Liver (tissue), 9 donors: ENCODE data around the gene CD6. TPM values are rescaled to one million over a fixed set of nuclear protein-coding genes. Genes with fewer than 3 reads are reported as not detected.

Experiments used
- DNase-seq: peaks from one replicate; pipeline ENCODE4 v3.0.0-alpha.2; 2017; ENCODE audit warnings: low spot score
- H3K27ac ChIP-seq, 2 donors: one replicate each; pipeline ENCODE4 v1.7.0; 2013; ENCODE audit warnings: inconsistent platforms in 2 of 2, low read length in 2 of 2, control low read depth in 1 of 2, low read depth in 1 of 2, mild to moderate bottlenecking in 1 of 2
- H3K27me3 ChIP-seq, 4 donors: one replicate each; pipeline versions ENCODE4 v1.6.1 to v1.7.0; 2013; ENCODE audit warnings: low read length in 3 of 4, inconsistent platforms in 1 of 4, mild to moderate bottlenecking in 1 of 4, moderate library complexity in 1 of 4; ENCODE audit not compliant: control insufficient read depth in 4 of 4, insufficient read depth in 4 of 4
- H3K36me3 ChIP-seq, 4 donors: one replicate each; pipeline versions ENCODE4 v1.6.1 to v1.7.0; 2013; ENCODE audit warnings: low read length in 3 of 4, mild to moderate bottlenecking in 3 of 4, low read depth in 1 of 4, moderate library complexity in 1 of 4; ENCODE audit not compliant: control insufficient read depth in 4 of 4, insufficient read depth in 3 of 4
- H3K4me1 ChIP-seq, 4 donors: one replicate each; pipeline versions ENCODE4 v1.6.1 to v1.7.0; 2013; ENCODE audit warnings: low read length in 3 of 4, mild to moderate bottlenecking in 3 of 4, moderate library complexity in 1 of 4; ENCODE audit not compliant: control insufficient read depth in 4 of 4, insufficient read depth in 4 of 4
- H3K4me3 ChIP-seq, 3 donors: one replicate each; pipeline versions ENCODE4 v1.6.1 to v1.7.0; 2013; ENCODE audit warnings: low read length in 3 of 3, control low read depth in 1 of 3, low read depth in 1 of 3, mild to moderate bottlenecking in 1 of 3
- H3K9ac ChIP-seq, 2 donors: one replicate each; pipeline ENCODE4 v1.7.0; 2013; ENCODE audit warnings: low read length in 2 of 2, mild to moderate bottlenecking in 2 of 2, moderate library complexity in 2 of 2, control low read depth in 1 of 2, low read depth in 1 of 2
- H3K9me3 ChIP-seq, 4 donors: one replicate each; pipeline versions ENCODE4 v1.6.1 to v1.7.0; 2013; ENCODE audit warnings: low read length in 3 of 4; ENCODE audit not compliant: control insufficient read depth in 4 of 4
- EGR1 ChIP-seq, 2 donors: IDR thresholded peaks; 2 replicates each; pipeline ENCODE4 v1.6.1; 2016 to 2018; ENCODE audit warnings: antibody characterized with exemption in 2 of 2, low read depth in 2 of 2
- FOXA1 ChIP-seq: IDR thresholded peaks from 2 replicates; pipeline ENCODE4 v1.6.1; 2016; ENCODE audit warnings: antibody characterized with exemption
- FOXA2 ChIP-seq: IDR thresholded peaks from 2 replicates; pipeline ENCODE4 v1.6.1; 2016; ENCODE audit warnings: antibody characterized with exemption
- GABPA ChIP-seq, 2 donors: IDR thresholded peaks in 1 of 2; conservative IDR thresholded peaks in 1 of 2; 2 replicates each; pipeline ENCODE4 v1.6.1; 2016; ENCODE audit warnings: antibody characterized with exemption in 2 of 2, mild to moderate bottlenecking in 1 of 2, moderate library complexity in 1 of 2
- HNF4A ChIP-seq, 2 donors: conservative IDR thresholded peaks; 2 replicates each; pipeline ENCODE4 v1.6.1; 2016; ENCODE audit warnings: antibody characterized with exemption in 2 of 2, mild to moderate bottlenecking in 2 of 2
- JUND ChIP-seq, 2 donors: IDR thresholded peaks; 2 replicates each; pipeline ENCODE4 v1.6.1; 2016; ENCODE audit warnings: antibody characterized with exemption in 2 of 2
- NR2F2 ChIP-seq: IDR thresholded peaks from 2 replicates; pipeline ENCODE4 v1.6.1; 2016; ENCODE audit warnings: antibody characterized with exemption
- RAD21 ChIP-seq, 2 donors: IDR thresholded peaks; 2 replicates each; pipeline ENCODE4 v1.6.1; 2016; ENCODE audit warnings: antibody characterized with exemption in 2 of 2, mild to moderate bottlenecking in 2 of 2
- SP1 ChIP-seq: IDR thresholded peaks from 2 replicates; pipeline ENCODE4 v1.6.1; 2018; ENCODE audit warnings: antibody characterized with exemption, mild to moderate bottlenecking
- YY1 ChIP-seq: IDR thresholded peaks from 2 replicates; pipeline ENCODE4 v1.6.1; 2016; ENCODE audit warnings: antibody characterized with exemption, mild to moderate bottlenecking
- WGBS: extraction: QIAGEN DNeasy Blood & Tissue Kit; methylation state at CpG from one replicate; pipeline ENCODE4 v1.1.7; 2013; 5-methylcytosine and 5-hydroxymethylcytosine counted together
- polyA plus RNA-seq, 2 donors: library from polyadenylated mRNA; stranded (reverse) in 1 of 2; unstranded in 1 of 2; fragments of 200-250 nt in 1 of 2; fragments of >200 nt in 1 of 2; fragmentation: Nextera tagmentation in 1 of 2; extraction: Ambion mirVana in 1 of 2; gene quantifications; one replicate each; pipeline versions ENCODE4 v1.2.1 to v1.2.3, GENCODE V29; 2013 to 2015
- total RNA-seq, 2 donors: library from RNA; depleted of rRNA; stranded (reverse); fragments of >200 nt; gene quantifications; one replicate each; pipeline ENCODE4 v1.2.3, GENCODE V29; 2014
- TF ChIP-seq, protein P1 (sequence below): IDR thresholded peaks from 2 replicates; pipeline ENCODE4 v1.6.1; 2016; ENCODE audit warnings: antibody characterized with exemption
- TF ChIP-seq, protein P2 (sequence below): IDR thresholded peaks from 2 replicates; pipeline ENCODE4 v1.6.1; 2016; ENCODE audit warnings: antibody characterized with exemption, mild to moderate bottlenecking
- TF ChIP-seq, protein P3 (sequence below): fragments of 150-350 bp; IDR thresholded peaks from 2 replicates; pipeline ENCODE4 v1.5.1; 2017; ENCODE audit warnings: improper control_type of control experiment, low read depth, low read length; ENCODE audit not compliant: missing input control
- donor health status: healthy.
- donor health status: healthy.
- donor health status: healthy.
- donor health status: healthy.
- donor health status: healthy.

CD6 gene
- total and polyA plus RNA-seq, 4 donors, result 0.31 to 0.59 (median 0.45) TPM

DNA sequence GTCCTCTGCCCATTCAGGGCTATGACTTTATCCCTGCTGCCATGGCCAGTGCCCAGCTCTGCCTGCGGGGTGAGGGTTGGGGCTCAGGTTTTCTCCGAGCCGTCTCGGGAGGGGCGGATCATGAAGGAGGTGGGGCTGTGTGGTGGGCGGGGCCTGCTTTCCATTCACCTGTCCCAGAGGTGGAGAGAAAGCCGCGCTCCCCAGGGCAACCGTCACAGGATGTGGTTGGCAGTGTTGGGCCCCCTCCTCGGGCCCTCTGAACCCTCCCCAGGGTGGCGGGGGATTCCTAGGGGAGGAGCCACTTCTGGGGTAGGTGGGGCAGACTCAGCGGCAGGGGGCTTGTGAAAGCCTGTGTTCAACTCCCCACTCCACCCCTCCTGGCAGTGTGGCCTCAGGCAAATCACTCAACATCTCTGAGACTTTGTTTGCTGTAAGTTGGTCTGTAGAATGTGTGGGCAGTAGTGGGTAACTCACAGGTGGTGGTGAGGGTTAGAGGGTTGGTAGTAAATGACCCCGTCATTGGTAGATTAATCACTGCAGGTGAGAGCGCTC is 50.3 kb downstream of the CD6 start:
- Histone ChIP-seq H3K4me3 (no peak overlapping the region), H3K36me3 (no peaks in the 10 kb centered on the region), H3K9ac (no peak overlapping the region), H3K27me3 (peaks cover 0 to 3% (median 0%) of the 10 kb centered on the region in 4 donors), H3K9me3 (peaks cover 0 to 3% (median 0%) of the 10 kb centered on the region in 4 donors), H3K27ac (no peak overlapping the region), H3K4me1 (no peaks in the 10 kb centered on the region)
- 19% methylated on average over 14 of the region's 14 CpGs for WGBS
- DNase-seq, result no peak
- TF ChIP-seq JUND (IDR thresholded peaks at IDR 0.05) (no peak), HNF4A (conservative IDR thresholded peaks at IDR 0.05) (no peak), SP1 (no peak), GABPA (IDR thresholded peaks at IDR 0.05 in 1 of 2, conservative IDR thresholded peaks at IDR 0.05 in 1 of 2) (no peak), FOXA1 (no peak), YY1 (no peak), FOXA2 (no peak), NR2F2 (no peak)

DNA sequence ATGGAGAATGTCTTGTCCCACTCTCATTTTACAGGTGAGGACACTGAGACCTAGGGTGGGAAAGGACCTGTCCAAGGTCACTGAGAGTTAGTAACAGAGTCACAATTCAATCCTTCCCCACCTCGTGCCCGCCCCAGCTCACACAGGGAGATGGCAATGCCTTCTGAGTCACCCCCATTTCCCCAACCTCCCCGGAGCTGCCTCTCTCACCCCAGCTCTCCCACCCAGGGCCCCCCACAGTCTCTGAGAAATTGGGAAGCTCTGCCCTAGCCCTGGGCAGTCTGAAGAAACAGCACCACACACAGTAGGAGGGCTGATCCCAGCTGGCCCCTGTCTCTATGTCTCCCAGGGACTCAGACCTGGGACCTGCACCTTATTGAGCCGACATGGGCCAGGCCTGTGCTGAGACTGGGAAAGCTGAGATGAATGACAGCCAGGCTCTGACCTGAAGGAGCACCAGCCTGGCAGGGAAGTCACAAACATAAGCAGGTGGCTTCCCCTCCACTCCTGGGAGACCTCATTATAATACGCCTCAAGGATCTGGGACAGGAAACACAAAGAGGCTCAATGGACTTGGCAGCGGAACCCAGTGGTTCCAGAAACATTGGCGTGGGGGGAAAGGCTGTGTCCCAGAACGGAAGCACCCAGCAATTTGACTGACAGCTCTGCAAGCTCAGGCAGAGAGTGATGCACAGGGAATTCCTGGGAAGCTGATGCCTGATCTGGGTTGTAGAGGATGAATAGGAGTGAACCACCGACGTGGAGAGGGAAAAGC is 51.0 kb downstream of the CD6 start:
- H3K4me3 ChIP-seq, result no peak overlapping the region
- DNase-seq, result no peak
- TF ChIP-seq FOXA1 (no peak), RAD21 (IDR thresholded peaks at IDR 0.05) (no peak), FOXA2 (no peak), GABPA (IDR thresholded peaks at IDR 0.05 in 1 of 2, conservative IDR thresholded peaks at IDR 0.05 in 1 of 2) (no peak), EGR1 (IDR thresholded peaks at IDR 0.05; ENCODE audit: low read depth in 2 of 2) (no peak)
- TF ChIP-seq, protein P1, sequence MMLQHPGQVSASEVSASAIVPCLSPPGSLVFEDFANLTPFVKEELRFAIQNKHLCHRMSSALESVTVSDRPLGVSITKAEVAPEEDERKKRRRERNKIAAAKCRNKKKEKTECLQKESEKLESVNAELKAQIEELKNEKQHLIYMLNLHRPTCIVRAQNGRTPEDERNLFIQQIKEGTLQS, result no peak
- TF ChIP-seq, protein P2, sequence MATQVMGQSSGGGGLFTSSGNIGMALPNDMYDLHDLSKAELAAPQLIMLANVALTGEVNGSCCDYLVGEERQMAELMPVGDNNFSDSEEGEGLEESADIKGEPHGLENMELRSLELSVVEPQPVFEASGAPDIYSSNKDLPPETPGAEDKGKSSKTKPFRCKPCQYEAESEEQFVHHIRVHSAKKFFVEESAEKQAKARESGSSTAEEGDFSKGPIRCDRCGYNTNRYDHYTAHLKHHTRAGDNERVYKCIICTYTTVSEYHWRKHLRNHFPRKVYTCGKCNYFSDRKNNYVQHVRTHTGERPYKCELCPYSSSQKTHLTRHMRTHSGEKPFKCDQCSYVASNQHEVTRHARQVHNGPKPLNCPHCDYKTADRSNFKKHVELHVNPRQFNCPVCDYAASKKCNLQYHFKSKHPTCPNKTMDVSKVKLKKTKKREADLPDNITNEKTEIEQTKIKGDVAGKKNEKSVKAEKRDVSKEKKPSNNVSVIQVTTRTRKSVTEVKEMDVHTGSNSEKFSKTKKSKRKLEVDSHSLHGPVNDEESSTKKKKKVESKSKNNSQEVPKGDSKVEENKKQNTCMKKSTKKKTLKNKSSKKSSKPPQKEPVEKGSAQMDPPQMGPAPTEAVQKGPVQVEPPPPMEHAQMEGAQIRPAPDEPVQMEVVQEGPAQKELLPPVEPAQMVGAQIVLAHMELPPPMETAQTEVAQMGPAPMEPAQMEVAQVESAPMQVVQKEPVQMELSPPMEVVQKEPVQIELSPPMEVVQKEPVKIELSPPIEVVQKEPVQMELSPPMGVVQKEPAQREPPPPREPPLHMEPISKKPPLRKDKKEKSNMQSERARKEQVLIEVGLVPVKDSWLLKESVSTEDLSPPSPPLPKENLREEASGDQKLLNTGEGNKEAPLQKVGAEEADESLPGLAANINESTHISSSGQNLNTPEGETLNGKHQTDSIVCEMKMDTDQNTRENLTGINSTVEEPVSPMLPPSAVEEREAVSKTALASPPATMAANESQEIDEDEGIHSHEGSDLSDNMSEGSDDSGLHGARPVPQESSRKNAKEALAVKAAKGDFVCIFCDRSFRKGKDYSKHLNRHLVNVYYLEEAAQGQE, result no peak
- TF ChIP-seq, protein P3, sequence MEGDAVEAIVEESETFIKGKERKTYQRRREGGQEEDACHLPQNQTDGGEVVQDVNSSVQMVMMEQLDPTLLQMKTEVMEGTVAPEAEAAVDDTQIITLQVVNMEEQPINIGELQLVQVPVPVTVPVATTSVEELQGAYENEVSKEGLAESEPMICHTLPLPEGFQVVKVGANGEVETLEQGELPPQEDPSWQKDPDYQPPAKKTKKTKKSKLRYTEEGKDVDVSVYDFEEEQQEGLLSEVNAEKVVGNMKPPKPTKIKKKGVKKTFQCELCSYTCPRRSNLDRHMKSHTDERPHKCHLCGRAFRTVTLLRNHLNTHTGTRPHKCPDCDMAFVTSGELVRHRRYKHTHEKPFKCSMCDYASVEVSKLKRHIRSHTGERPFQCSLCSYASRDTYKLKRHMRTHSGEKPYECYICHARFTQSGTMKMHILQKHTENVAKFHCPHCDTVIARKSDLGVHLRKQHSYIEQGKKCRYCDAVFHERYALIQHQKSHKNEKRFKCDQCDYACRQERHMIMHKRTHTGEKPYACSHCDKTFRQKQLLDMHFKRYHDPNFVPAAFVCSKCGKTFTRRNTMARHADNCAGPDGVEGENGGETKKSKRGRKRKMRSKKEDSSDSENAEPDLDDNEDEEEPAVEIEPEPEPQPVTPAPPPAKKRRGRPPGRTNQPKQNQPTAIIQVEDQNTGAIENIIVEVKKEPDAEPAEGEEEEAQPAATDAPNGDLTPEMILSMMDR, result no peak
- H3K9me3 ChIP-seq, result peaks cover 0 to 3% (median 0%) of the 10 kb centered on the region in 4 donors
- WGBS, result 59% methylated on average over 10 of the region's 10 CpGs
- H3K36me3 ChIP-seq, result no peaks in the 10 kb centered on the region
- H3K27ac ChIP-seq, result no peak overlapping the region
- H3K9ac ChIP-seq, result no peak overlapping the region
- H3K4me1 ChIP-seq, result no peaks in the 10 kb centered on the region
- H3K27me3 ChIP-seq, result peaks cover 0 to 6% (median 0%) of the 10 kb centered on the region in 4 donors
